Neural progenitor cell (in vitro differentiated cells): ENCODE measurements around the gene DNAJC5. TPM values are rescaled to one million over a fixed set of nuclear protein-coding genes. Genes with fewer than 3 reads are reported as not detected.
A peak's percentile ranks its signal among the peaks of the same experiment; 100 is the strongest.
"Not testable (repeated sequence)": the region's sequence is repeated elsewhere in the genome, so short reads cannot be mapped to it uniquely, and the experiment has no call there.

ENCODE experiments used
- DNase-seq: peaks from one replicate; pipeline ENCODE4 v3.0.0-alpha.2; 2016; ENCODE audit warnings: low spot score
- H2AFZ ChIP-seq: fragments of 200-600 bp; sonication (generic); replicated peaks from 2 replicates; pipeline ENCODE4 v1.6.1; 2016; ENCODE audit warnings: antibody characterized with exemption
- H3F3A ChIP-seq: fragments of 200-600 bp; sonication (generic); 2 replicates; pipeline ENCODE4 v1.6.1; 2016; ENCODE audit warnings: antibody characterized with exemption, low read depth
- H3K27ac ChIP-seq: fragments of 200-600 bp; sonication (generic); 2 replicates; pipeline ENCODE4 v1.5.1; 2016; ENCODE audit warnings: mild to moderate bottlenecking
- H3K27me3 ChIP-seq: fragments of 200-600 bp; sonication (generic); 2 replicates; pipeline ENCODE4 v1.6.1; 2016; ENCODE audit warnings: mild to moderate bottlenecking, moderate library complexity
- H3K36me3 ChIP-seq: fragments of 200-600 bp; sonication (generic); 2 replicates; pipeline ENCODE4 v1.5.1; 2016
- H3K4me1 ChIP-seq: fragments of 200-600 bp; sonication (generic); 2 replicates; pipeline ENCODE4 v1.6.1; 2016; ENCODE audit warnings: mixed run types
- H3K4me2 ChIP-seq: fragments of 200-600 bp; sonication (generic); 2 replicates; pipeline ENCODE4 v1.6.1; 2016
- H3K4me3 ChIP-seq: fragments of 200-600 bp; sonication (generic); 2 replicates; pipeline ENCODE4 v1.5.1; 2016
- H3K79me2 ChIP-seq: fragments of 200-600 bp; sonication (generic); 2 replicates; pipeline ENCODE4 v1.6.1; 2016; ENCODE audit warnings: low read depth
- H3K9ac ChIP-seq: fragments of 200-600 bp; sonication (generic); 2 replicates; pipeline ENCODE4 v1.6.1; 2016
- H3K9me3 ChIP-seq: fragments of 200-600 bp; sonication (generic); 2 replicates; pipeline ENCODE4 v1.5.1; 2016; ENCODE audit warnings: low read depth
- H4K20me1 ChIP-seq: fragments of 200-600 bp; sonication (generic); 2 replicates; pipeline ENCODE4 v1.6.1; 2016; ENCODE audit warnings: low read depth
- H3K27ac Mint-ChIP-seq: 3 replicates; pipeline ENCODE4 v1.8.0; 2021; ENCODE audit warnings: mixed read lengths
- H3K27me3 Mint-ChIP-seq: 2 replicates; pipeline ENCODE4 v1.8.0; 2022; ENCODE audit warnings: low read depth, mild to moderate bottlenecking, inconsistent platforms, moderate library complexity, mixed read lengths; ENCODE audit not compliant: insufficient read depth
- H3K36me3 Mint-ChIP-seq: 3 replicates; pipeline ENCODE4 v1.8.0; 2021; ENCODE audit warnings: mixed read lengths
- H3K4me1 Mint-ChIP-seq: 3 replicates; pipeline ENCODE4 v1.8.0; 2021; ENCODE audit warnings: mixed read lengths
- H3K4me3 Mint-ChIP-seq: 3 replicates; pipeline ENCODE4 v1.8.0; 2021; ENCODE audit warnings: mild to moderate bottlenecking, moderate library complexity, mixed read lengths
- H3K9me3 Mint-ChIP-seq: 3 replicates; pipeline ENCODE4 v1.8.0; 2020; ENCODE audit warnings: mixed read lengths
- EZH2 ChIP-seq: fragments of 200-600 bp; sonication (generic); IDR thresholded peaks from 2 replicates; pipeline ENCODE4 v1.6.1; 2017; ENCODE audit warnings: antibody characterized with exemption, mild to moderate bottlenecking, moderate library complexity
- EZH2phosphoT487 ChIP-seq: fragments of 200-600 bp; sonication (generic); IDR thresholded peaks from 2 replicates; pipeline ENCODE4 v1.6.1; 2017; ENCODE audit warnings: antibody characterized with exemption
- total RNA-seq: library from RNA; depleted of rRNA; stranded (reverse); fragments of >200 nt; gene quantifications from 2 replicates; pipeline ENCODE4 v1.2.3, GENCODE V29; 2015; ENCODE audit warnings: low replicate concordance
- TF ChIP-seq, protein P1 (sequence below): fragments of 200-600 bp; sonication (generic); IDR thresholded peaks from 2 replicates; pipeline ENCODE4 v1.5.1; 2017; ENCODE audit warnings: antibody characterized with exemption, mild to moderate bottlenecking

DNAJC5 gene
- total RNA-seq, 1 donor from 2014 or later: 17.2 TPM

DNA sequence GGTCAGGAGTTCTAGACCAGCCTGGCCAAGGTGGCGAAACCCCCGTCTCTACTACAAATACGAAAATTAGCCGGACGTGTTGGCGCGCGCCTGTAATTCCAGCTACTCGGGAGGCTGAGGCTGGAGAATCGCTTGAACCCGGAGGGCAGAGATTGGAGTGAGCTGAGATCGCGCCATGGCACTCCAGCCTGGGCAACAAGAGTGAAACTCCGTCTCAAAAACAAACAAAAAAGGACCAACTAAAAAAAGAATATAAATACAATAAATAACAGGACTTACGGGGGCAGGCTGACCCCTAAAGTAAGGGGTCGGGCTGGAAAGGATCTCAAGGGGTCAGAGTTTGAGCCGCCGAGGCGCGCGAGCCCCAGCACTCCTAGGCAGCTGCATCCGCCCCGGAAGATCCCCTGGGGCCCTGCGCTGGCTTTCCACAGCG, 30.4 kb upstream of the DNAJC5 start:
- Histone ChIP-seq H3K4me3 (peak overlapping the region; percentile 79), H3K36me3 (no peaks in the 10 kb centered on the region), H3K9me3 (no peaks in the 10 kb centered on the region), H3K27me3 (no peaks in the 10 kb centered on the region), H3K4me2 (peak overlapping the region; percentile 87), H3K4me1 (peaks cover 7% of the 10 kb centered on the region), H3K9ac (peak overlapping the region; percentile 35), H4K20me1 (no peaks in the 10 kb centered on the region), H2AFZ (peak overlapping the region; percentile 64), H3K79me2 (peaks cover 37% of the 10 kb centered on the region), H3K27ac (peak overlapping the region; percentile 57), H3F3A (peaks cover 18% of the 10 kb centered on the region)
- no peaks in the 10 kb centered on the region for H3K27me3 Mint-ChIP-seq
- no peaks in the 10 kb centered on the region for H3K9me3 Mint-ChIP-seq
- TF ChIP-seq EZH2 (no peak), EZH2phosphoT487 (no peak)
- TF ChIP-seq, protein P1, sequence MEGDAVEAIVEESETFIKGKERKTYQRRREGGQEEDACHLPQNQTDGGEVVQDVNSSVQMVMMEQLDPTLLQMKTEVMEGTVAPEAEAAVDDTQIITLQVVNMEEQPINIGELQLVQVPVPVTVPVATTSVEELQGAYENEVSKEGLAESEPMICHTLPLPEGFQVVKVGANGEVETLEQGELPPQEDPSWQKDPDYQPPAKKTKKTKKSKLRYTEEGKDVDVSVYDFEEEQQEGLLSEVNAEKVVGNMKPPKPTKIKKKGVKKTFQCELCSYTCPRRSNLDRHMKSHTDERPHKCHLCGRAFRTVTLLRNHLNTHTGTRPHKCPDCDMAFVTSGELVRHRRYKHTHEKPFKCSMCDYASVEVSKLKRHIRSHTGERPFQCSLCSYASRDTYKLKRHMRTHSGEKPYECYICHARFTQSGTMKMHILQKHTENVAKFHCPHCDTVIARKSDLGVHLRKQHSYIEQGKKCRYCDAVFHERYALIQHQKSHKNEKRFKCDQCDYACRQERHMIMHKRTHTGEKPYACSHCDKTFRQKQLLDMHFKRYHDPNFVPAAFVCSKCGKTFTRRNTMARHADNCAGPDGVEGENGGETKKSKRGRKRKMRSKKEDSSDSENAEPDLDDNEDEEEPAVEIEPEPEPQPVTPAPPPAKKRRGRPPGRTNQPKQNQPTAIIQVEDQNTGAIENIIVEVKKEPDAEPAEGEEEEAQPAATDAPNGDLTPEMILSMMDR: no peak
- H3K4me3 Mint-ChIP-seq: peak overlapping the region; percentile 98
- H3K36me3 Mint-ChIP-seq: peaks cover 12% of the 10 kb centered on the region
- peak overlapping the region; percentile 76 for H3K27ac Mint-ChIP-seq
- peaks cover 19% of the 10 kb centered on the region for H3K4me1 Mint-ChIP-seq
- no peak for DNase-seq

DNA sequence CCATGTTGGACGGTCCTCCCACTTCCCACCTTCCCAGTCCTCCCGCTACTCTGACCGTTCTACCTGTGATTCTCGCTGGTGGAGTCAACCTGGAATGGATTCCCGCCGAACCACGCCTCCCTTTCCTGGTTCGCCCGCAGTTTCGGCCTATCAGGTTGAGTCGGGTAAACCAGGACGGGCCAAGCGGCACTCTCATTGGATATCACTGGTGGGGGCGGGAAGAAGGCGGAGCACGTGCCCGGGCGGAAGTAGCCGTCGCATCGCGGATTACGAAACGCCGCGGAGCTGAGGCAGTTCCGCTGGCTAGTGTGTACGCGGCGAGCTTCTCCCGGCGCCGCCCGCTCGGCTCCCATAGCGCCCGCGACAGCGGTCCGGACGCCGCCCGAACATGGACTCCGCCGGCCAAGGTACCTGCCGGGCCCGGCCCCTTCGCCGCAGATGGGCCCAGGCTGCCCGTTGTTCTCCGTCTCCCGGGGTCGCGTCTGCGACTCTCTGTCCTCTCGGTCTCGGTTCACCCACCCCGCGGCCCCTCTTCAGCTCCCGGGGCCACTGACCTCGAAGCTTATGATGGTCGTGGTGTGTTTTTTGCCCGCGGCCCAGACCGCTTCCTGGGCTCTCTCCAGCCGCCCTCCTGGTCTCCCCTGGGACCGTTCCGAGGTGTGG, 29.8 kb upstream of the DNAJC5 start, which contains the start of gene TPD52L2:
TPD52L2 (plus strand) TSS at position 293 of the 663 bp plus-strand sequence; CDS start at position 389, 96 bp downstream.
- Histone ChIP-seq H3K4me3 (peak within 1 kb of the TSS; percentile 79), H2AFZ (peak within 1 kb of the TSS; percentile 64), H4K20me1 (no peaks in the 10 kb centered on the region), H3K4me1 (peaks cover 6% of the 10 kb centered on the region), H3K9me3 (no peaks in the 10 kb centered on the region), H3K27me3 (no peaks in the 10 kb centered on the region), H3F3A (peaks cover 17% of the 10 kb centered on the region), H3K27ac (peak within 1 kb of the TSS; percentile 57), H3K9ac (peak within 1 kb of the TSS; percentile 80), H3K36me3 (no peaks in the 10 kb centered on the region), H3K4me2 (peak within 1 kb of the TSS; percentile 92), H3K79me2 (peaks cover 37% of the 10 kb centered on the region)
- Mint-ChIP-seq H3K4me1 (peaks cover 14% of the 10 kb centered on the region), H3K36me3 (peaks cover 12% of the 10 kb centered on the region), H3K27me3 (no peaks in the 10 kb centered on the region), H3K9me3 (no peaks in the 10 kb centered on the region), H3K4me3 (peak within 1 kb of the TSS; percentile 98), H3K27ac (peak within 1 kb of the TSS; percentile 76)
- DNase-seq: peak; percentile 99
- TF ChIP-seq, protein P1: no peak
- TF ChIP-seq EZH2 (no peak), EZH2phosphoT487 (no peak)

DNA sequence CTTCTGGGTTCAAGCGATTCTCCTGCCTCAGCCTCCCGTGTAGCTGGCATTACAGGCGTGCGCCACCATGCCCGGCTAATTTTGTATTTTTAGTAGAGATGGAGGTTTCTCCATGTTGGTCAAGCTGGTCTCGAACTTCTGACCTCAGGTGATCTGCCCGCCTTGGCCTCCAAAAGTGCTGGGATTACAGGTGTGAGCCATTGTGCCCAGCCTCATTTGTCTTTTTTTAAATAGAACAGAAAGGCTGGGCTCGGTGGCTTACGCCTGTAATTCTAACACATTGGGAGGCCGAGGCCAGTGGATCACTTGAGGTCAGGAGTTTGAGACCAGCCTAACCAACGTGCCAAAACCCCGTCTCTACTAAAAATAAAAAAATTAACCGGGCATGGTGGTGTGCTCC, 27.9 kb upstream of the DNAJC5 start:
- Mint-ChIP-seq H3K36me3 (peaks cover 13% of the 10 kb centered on the region), H3K4me1 (peaks cover 12% of the 10 kb centered on the region), H3K4me3 (peak overlapping the region; percentile 98)
- H3K27me3 Mint-ChIP-seq, H3K27ac ChIP-seq, H2AFZ ChIP-seq, H3K27me3 ChIP-seq, H3K36me3 ChIP-seq, H3K27ac Mint-ChIP-seq, H3K9me3 Mint-ChIP-seq, H3K9me3 ChIP-seq, H3K4me3 ChIP-seq, H3K9ac ChIP-seq, H4K20me1 ChIP-seq, DNase-seq, H3K4me2 ChIP-seq, H3K4me1 ChIP-seq: not testable (repeated sequence)
- Histone ChIP-seq H3K79me2 (peaks cover 37% of the 10 kb centered on the region), H3F3A (peaks cover 17% of the 10 kb centered on the region)

DNA sequence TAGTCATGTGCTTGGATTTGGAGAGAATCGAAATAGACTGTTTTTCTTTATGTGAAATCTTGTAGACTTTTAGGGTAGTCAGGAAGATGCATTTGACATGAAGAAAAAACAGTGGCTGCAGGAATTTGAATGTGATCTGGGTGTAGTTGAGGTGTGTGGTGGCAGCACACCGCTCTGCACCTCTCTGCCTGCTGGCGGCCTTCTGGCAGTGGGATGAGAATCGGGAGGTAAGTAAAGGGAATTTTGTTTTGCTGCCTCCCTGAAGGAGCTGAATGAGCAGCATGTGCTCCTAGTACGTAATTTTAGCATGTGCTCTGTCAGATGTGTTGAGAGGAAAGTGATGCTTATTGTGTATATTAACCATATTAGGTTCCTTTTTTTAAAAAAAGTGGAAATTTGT, 26.7 kb upstream of the DNAJC5 start:
- Histone ChIP-seq H3K79me2 (peaks cover 37% of the 10 kb centered on the region), H3K4me1 (peaks cover 6% of the 10 kb centered on the region), H2AFZ (no peak overlapping the region), H3K27me3 (no peaks in the 10 kb centered on the region), H3K4me3 (no peak overlapping the region), H3K9me3 (no peaks in the 10 kb centered on the region), H3K4me2 (no peak overlapping the region), H3K36me3 (no peaks in the 10 kb centered on the region), H4K20me1 (no peaks in the 10 kb centered on the region), H3K9ac (no peak overlapping the region), H3K27ac (no peak overlapping the region), H3F3A (peaks cover 15% of the 10 kb centered on the region)
- no peak for DNase-seq
- H3K4me1 Mint-ChIP-seq: peaks cover 12% of the 10 kb centered on the region
- H3K27ac Mint-ChIP-seq: no peak overlapping the region
- peaks cover 2% of the 10 kb centered on the region for H3K27me3 Mint-ChIP-seq
- peak overlapping the region; percentile 35 for H3K4me3 Mint-ChIP-seq
- TF ChIP-seq, protein P1: no peak
- TF ChIP-seq EZH2phosphoT487: no peak
- TF ChIP-seq EZH2: no peak
- H3K9me3 Mint-ChIP-seq: no peaks in the 10 kb centered on the region
- peaks cover 14% of the 10 kb centered on the region for H3K36me3 Mint-ChIP-seq
